Memory B cell (primary cell): ENCODE data around the gene PTPRN2.

ENCODE experiments used
- ATAC-seq: fragments of 150-1000 bp; cut with Tn5 transposase; 2 replicates; pipeline ENCODE4 v1.10.0; 2021; ENCODE audit warnings: low read depth, mild to moderate bottlenecking, moderate library complexity
- DNase-seq, 2 donors: peaks; one replicate each; pipeline ENCODE4 v3.0.0; 2022; ENCODE audit warnings: low spot score in 2 of 2
- H3K27ac Mint-ChIP-seq: one replicate; pipeline ENCODE4 v1.8.0; 2022; ENCODE audit warnings: mild to moderate bottlenecking, moderate library complexity, mixed read lengths
- H3K27me3 Mint-ChIP-seq: one replicate; pipeline ENCODE4 v1.8.0; 2022; ENCODE audit warnings: mixed read lengths
- H3K36me3 Mint-ChIP-seq: one replicate; pipeline ENCODE4 v1.8.0; 2022; ENCODE audit warnings: mild to moderate bottlenecking, mixed read lengths
- H3K4me1 Mint-ChIP-seq: one replicate; pipeline ENCODE4 v1.8.0; 2022; ENCODE audit warnings: mixed read lengths
- H3K4me3 Mint-ChIP-seq: one replicate; pipeline ENCODE4 v1.8.0; 2022; ENCODE audit warnings: mild to moderate bottlenecking, moderate library complexity, mixed read lengths
- H3K9me3 Mint-ChIP-seq: one replicate; pipeline ENCODE4 v1.8.0; 2022; ENCODE audit warnings: mixed read lengths

PTPRN2 gene

GRCh38 chr7:158474488-158474887 lies 113.1 kb downstream of the PTPRN2 start:
- no peak overlapping the region for H3K4me3 Mint-ChIP-seq
- H3K27ac Mint-ChIP-seq, result no peak overlapping the region
- H3K27me3 Mint-ChIP-seq, result peaks cover 6% of the 10 kb centered on the region
- DNase-seq (no peak), ATAC-seq (no peak)
- no peaks in the 10 kb centered on the region for H3K4me1 Mint-ChIP-seq
- H3K36me3 Mint-ChIP-seq, result no peaks in the 10 kb centered on the region
- H3K9me3 Mint-ChIP-seq, result peaks cover 1% of the 10 kb centered on the region

- Mint-ChIP-seq H3K27me3 (peaks cover 8% of the 10 kb centered on the region), H3K36me3 (no peaks in the 10 kb centered on the region), H3K4me1 (no peaks in the 10 kb centered on the region), H3K9me3 (peaks cover 1% of the 10 kb centered on the region), H3K27ac (no peak overlapping the region), H3K4me3 (no peak overlapping the region)
- DNase-seq (no peak), ATAC-seq (no peak)
Measured at GRCh38 chr7:158473946-158474345, 113.7 kb downstream of the PTPRN2 start.

GRCh38 chr7:158473221-158473620 lies 114.4 kb downstream of the PTPRN2 start:
- no peaks in the 10 kb centered on the region for H3K4me1 Mint-ChIP-seq
- H3K9me3 Mint-ChIP-seq, result peaks cover 1% of the 10 kb centered on the region
- ATAC-seq (no peak), DNase-seq (no peak)
- H3K4me3 Mint-ChIP-seq, result no peak overlapping the region
- H3K36me3 Mint-ChIP-seq, result no peaks in the 10 kb centered on the region
- peaks cover 12% of the 10 kb centered on the region for H3K27me3 Mint-ChIP-seq
- no peak overlapping the region for H3K27ac Mint-ChIP-seq

- Mint-ChIP-seq H3K27me3 (peaks cover 10% of the 10 kb centered on the region), H3K27ac (no peak overlapping the region), H3K4me1 (no peaks in the 10 kb centered on the region), H3K36me3 (no peaks in the 10 kb centered on the region), H3K9me3 (no peaks in the 10 kb centered on the region), H3K4me3 (no peak overlapping the region)
- DNase-seq (no peak), ATAC-seq (no peak)
Measured at GRCh38 chr7:158472596-158472995, 115.0 kb downstream of the PTPRN2 start.

GRCh38 chr7:158471716-158472115 lies 115.9 kb downstream of the PTPRN2 start:
- no peaks in the 10 kb centered on the region for H3K36me3 Mint-ChIP-seq
- H3K9me3 Mint-ChIP-seq, result no peaks in the 10 kb centered on the region
- no peak overlapping the region for H3K4me3 Mint-ChIP-seq
- ATAC-seq (no peak), DNase-seq (no peak)
- peaks cover 8% of the 10 kb centered on the region for H3K27me3 Mint-ChIP-seq
- H3K27ac Mint-ChIP-seq, result no peak overlapping the region
- no peaks in the 10 kb centered on the region for H3K4me1 Mint-ChIP-seq

- peaks cover 3% of the 10 kb centered on the region for H3K9me3 Mint-ChIP-seq
- no peaks in the 10 kb centered on the region for H3K4me1 Mint-ChIP-seq
- ATAC-seq (no peak), DNase-seq (no peak)
- H3K4me3 Mint-ChIP-seq, result no peak overlapping the region
- no peaks in the 10 kb centered on the region for H3K36me3 Mint-ChIP-seq
- H3K27ac Mint-ChIP-seq, result no peak overlapping the region
- peaks cover 8% of the 10 kb centered on the region for H3K27me3 Mint-ChIP-seq
Measured at GRCh38 chr7:158470336-158470735, 117.3 kb downstream of the PTPRN2 start.

GRCh38 chr7:158469396-158470051 lies 118.1 kb downstream of the PTPRN2 start:
- H3K4me3 Mint-ChIP-seq, result no peak overlapping the region
- no peak overlapping the region for H3K27ac Mint-ChIP-seq
- no peaks in the 10 kb centered on the region for H3K4me1 Mint-ChIP-seq
- H3K27me3 Mint-ChIP-seq, result peaks cover 8% of the 10 kb centered on the region
- ATAC-seq (no peak), DNase-seq (no peak)
- no peaks in the 10 kb centered on the region for H3K36me3 Mint-ChIP-seq
- H3K9me3 Mint-ChIP-seq, result peaks cover 5% of the 10 kb centered on the region

- Mint-ChIP-seq H3K4me1 (no peaks in the 10 kb centered on the region), H3K36me3 (peaks cover 2% of the 10 kb centered on the region), H3K27ac (no peak overlapping the region), H3K9me3 (peaks cover 7% of the 10 kb centered on the region), H3K4me3 (no peak overlapping the region), H3K27me3 (peaks cover 8% of the 10 kb centered on the region)
- DNase-seq (no peak), ATAC-seq (no peak)
Measured at GRCh38 chr7:158468700-158469296, 118.8 kb downstream of the PTPRN2 start.

GRCh38 chr7:158468181-158468580 lies 119.4 kb downstream of the PTPRN2 start:
- H3K4me1 Mint-ChIP-seq, result peaks cover 4% of the 10 kb centered on the region
- ATAC-seq (no peak), DNase-seq (no peak)
- H3K9me3 Mint-ChIP-seq, result peaks cover 12% of the 10 kb centered on the region
- H3K36me3 Mint-ChIP-seq, result peaks cover 2% of the 10 kb centered on the region
- no peak overlapping the region for H3K4me3 Mint-ChIP-seq
- peaks cover 8% of the 10 kb centered on the region for H3K27me3 Mint-ChIP-seq
- no peak overlapping the region for H3K27ac Mint-ChIP-seq

GRCh38 chr7:158467562-158467961 lies 120.1 kb downstream of the PTPRN2 start:
- ATAC-seq (no peak), DNase-seq (no peak)
- H3K27ac Mint-ChIP-seq, result no peak overlapping the region
- peaks cover 8% of the 10 kb centered on the region for H3K27me3 Mint-ChIP-seq
- H3K36me3 Mint-ChIP-seq, result peaks cover 2% of the 10 kb centered on the region
- no peak overlapping the region for H3K4me3 Mint-ChIP-seq
- H3K9me3 Mint-ChIP-seq, result peaks cover 13% of the 10 kb centered on the region
- H3K4me1 Mint-ChIP-seq, result peaks cover 4% of the 10 kb centered on the region

- H3K4me3 Mint-ChIP-seq, result no peak overlapping the region
- H3K4me1 Mint-ChIP-seq, result peaks cover 4% of the 10 kb centered on the region
- ATAC-seq (no peak), DNase-seq (no peak)
- peaks cover 2% of the 10 kb centered on the region for H3K36me3 Mint-ChIP-seq
- H3K27me3 Mint-ChIP-seq, result no peaks in the 10 kb centered on the region
- peaks cover 13% of the 10 kb centered on the region for H3K9me3 Mint-ChIP-seq
- H3K27ac Mint-ChIP-seq, result no peak overlapping the region
Measured at GRCh38 chr7:158463317-158463716, 124.3 kb downstream of the PTPRN2 start.

GRCh38 chr7:158461824-158462223 lies 125.8 kb downstream of the PTPRN2 start:
- Mint-ChIP-seq H3K4me3 (no peak overlapping the region), H3K9me3 (peaks cover 13% of the 10 kb centered on the region), H3K36me3 (peaks cover 2% of the 10 kb centered on the region), H3K4me1 (peaks cover 4% of the 10 kb centered on the region), H3K27me3 (no peaks in the 10 kb centered on the region), H3K27ac (no peak overlapping the region)
- ATAC-seq (no peak), DNase-seq (no peak)

GRCh38 chr7:158460665-158461064 lies 127.0 kb downstream of the PTPRN2 start:
- no peak overlapping the region for H3K27ac Mint-ChIP-seq
- H3K36me3 Mint-ChIP-seq, result peaks cover 2% of the 10 kb centered on the region
- peaks cover 10% of the 10 kb centered on the region for H3K9me3 Mint-ChIP-seq
- DNase-seq (no peak), ATAC-seq (no peak)
- H3K4me3 Mint-ChIP-seq, result no peak overlapping the region
- peaks cover 4% of the 10 kb centered on the region for H3K4me1 Mint-ChIP-seq
- H3K27me3 Mint-ChIP-seq, result no peaks in the 10 kb centered on the region

GRCh38 chr7:158458716-158459282 lies 128.8 kb downstream of the PTPRN2 start:
- Mint-ChIP-seq H3K27ac (no peak overlapping the region), H3K9me3 (peaks cover 8% of the 10 kb centered on the region)

GRCh38 chr7:158458096-158458495 lies 129.5 kb downstream of the PTPRN2 start:
- DNase-seq, result no peak
- peaks cover 3% of the 10 kb centered on the region for H3K9me3 Mint-ChIP-seq
- H3K36me3 Mint-ChIP-seq, result no peaks in the 10 kb centered on the region
- no peak for ATAC-seq
- no peaks in the 10 kb centered on the region for H3K4me1 Mint-ChIP-seq
- H3K27me3 Mint-ChIP-seq, result no peaks in the 10 kb centered on the region
- H3K27ac Mint-ChIP-seq, result no peak overlapping the region
- H3K4me3 Mint-ChIP-seq, result no peak overlapping the region

More at GRCh38 chr7:158458716-158459282, 128.8 kb downstream of the PTPRN2 start:
- DNase-seq, result no peak
- ATAC-seq, result no peak
- H3K4me1 Mint-ChIP-seq, result peaks cover 4% of the 10 kb centered on the region
- H3K36me3 Mint-ChIP-seq, result no peaks in the 10 kb centered on the region
- no peaks in the 10 kb centered on the region for H3K27me3 Mint-ChIP-seq
- no peak overlapping the region for H3K4me3 Mint-ChIP-seq
